Esophagus squamous epithelium (tissue), 4 donors: ENCODE measurements around the gene CYTH3.

Experiments
- POLR2A ChIP-seq, 4 donors: fragments of 450-650 bp; IDR thresholded peaks; one replicate each; pipeline ENCODE4 v1.6.1; 2017; ENCODE audit warnings: antibody characterized with exemption in 4 of 4, mild to moderate bottlenecking in 4 of 4, moderate library complexity in 3 of 4
- TF ChIP-seq, protein P1 (sequence below), 6 experiments: fragments of 450-650 bp in 4 of 6; fragments of 200-600 bp in 2 of 6; sonication (generic) in 2 of 6; IDR thresholded peaks; one replicate each; pipeline ENCODE4 v1.5.1; 2016 to 2019; ENCODE audit warnings: antibody characterized with exemption in 6 of 6, mild to moderate bottlenecking in 4 of 6, moderate library complexity in 4 of 6

DNA sequence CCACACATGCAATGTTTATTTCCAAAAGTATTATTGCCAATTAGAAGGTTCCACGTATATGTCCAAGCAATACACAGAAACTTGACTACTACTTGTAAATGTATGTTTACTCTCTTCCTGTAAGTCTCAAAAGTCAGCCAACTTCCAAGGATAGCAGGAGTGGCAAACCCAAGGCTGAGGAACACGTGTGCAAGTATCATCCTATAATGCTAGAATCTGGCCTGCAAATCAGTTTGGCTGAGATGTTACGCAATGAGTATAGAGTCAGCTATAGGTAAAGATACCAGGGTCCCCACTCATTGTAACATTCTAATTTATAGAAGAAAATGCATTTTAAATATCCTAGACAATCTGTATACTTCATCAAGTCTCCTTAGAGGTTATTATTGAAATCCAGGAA is 34.7 kb downstream of the CYTH3 start:
- TF ChIP-seq, protein P1, sequence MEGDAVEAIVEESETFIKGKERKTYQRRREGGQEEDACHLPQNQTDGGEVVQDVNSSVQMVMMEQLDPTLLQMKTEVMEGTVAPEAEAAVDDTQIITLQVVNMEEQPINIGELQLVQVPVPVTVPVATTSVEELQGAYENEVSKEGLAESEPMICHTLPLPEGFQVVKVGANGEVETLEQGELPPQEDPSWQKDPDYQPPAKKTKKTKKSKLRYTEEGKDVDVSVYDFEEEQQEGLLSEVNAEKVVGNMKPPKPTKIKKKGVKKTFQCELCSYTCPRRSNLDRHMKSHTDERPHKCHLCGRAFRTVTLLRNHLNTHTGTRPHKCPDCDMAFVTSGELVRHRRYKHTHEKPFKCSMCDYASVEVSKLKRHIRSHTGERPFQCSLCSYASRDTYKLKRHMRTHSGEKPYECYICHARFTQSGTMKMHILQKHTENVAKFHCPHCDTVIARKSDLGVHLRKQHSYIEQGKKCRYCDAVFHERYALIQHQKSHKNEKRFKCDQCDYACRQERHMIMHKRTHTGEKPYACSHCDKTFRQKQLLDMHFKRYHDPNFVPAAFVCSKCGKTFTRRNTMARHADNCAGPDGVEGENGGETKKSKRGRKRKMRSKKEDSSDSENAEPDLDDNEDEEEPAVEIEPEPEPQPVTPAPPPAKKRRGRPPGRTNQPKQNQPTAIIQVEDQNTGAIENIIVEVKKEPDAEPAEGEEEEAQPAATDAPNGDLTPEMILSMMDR (IDR thresholded peaks at IDR 0.05): no peak
- no peak for TF ChIP-seq POLR2A (IDR thresholded peaks at IDR 0.05)
